Activated naive CD4-positive, alpha-beta T cell treated with anti-CD3 and anti-CD28 coated beads, Interleukin-2, amount 10 ng/mL, durations not matched to agents 7 days and 5 days (primary cell): ENCODE measurements around the gene CASZ1.

ENCODE experiments used
- CTCF ChIA-PET: fragments of 350-600 bp; sonication (Branson Sonifier 250); formaldehyde crosslinking; loops from one replicate; lab custom pipeline; 2021; ENCODE audit warnings: antibody characterized with exemption; lab: Charles Lee
- DNase-seq: peaks from one replicate; pipeline ENCODE4 v3.0.0-alpha.2; 2020
- H3K27ac Mint-ChIP-seq: one replicate; pipeline ENCODE4 v1.8.0; 2021; ENCODE audit warnings: mild to moderate bottlenecking, moderate library complexity, mixed read lengths
- H3K27me3 Mint-ChIP-seq: one replicate; pipeline ENCODE4 v1.8.0; 2021; ENCODE audit warnings: mild to moderate bottlenecking, mixed read lengths
- H3K36me3 Mint-ChIP-seq: one replicate; pipeline ENCODE4 v1.8.0; 2021; ENCODE audit warnings: mixed read lengths
- H3K4me1 Mint-ChIP-seq: one replicate; pipeline ENCODE4 v1.8.0; 2021; ENCODE audit warnings: mixed read lengths
- H3K4me3 Mint-ChIP-seq: one replicate; pipeline ENCODE4 v1.8.0; 2021; ENCODE audit warnings: mild to moderate bottlenecking, moderate library complexity, mixed read lengths
- H3K9me3 Mint-ChIP-seq: one replicate; pipeline ENCODE4 v1.8.0; 2021; ENCODE audit warnings: mixed read lengths

The CASZ1 gene

DNA sequence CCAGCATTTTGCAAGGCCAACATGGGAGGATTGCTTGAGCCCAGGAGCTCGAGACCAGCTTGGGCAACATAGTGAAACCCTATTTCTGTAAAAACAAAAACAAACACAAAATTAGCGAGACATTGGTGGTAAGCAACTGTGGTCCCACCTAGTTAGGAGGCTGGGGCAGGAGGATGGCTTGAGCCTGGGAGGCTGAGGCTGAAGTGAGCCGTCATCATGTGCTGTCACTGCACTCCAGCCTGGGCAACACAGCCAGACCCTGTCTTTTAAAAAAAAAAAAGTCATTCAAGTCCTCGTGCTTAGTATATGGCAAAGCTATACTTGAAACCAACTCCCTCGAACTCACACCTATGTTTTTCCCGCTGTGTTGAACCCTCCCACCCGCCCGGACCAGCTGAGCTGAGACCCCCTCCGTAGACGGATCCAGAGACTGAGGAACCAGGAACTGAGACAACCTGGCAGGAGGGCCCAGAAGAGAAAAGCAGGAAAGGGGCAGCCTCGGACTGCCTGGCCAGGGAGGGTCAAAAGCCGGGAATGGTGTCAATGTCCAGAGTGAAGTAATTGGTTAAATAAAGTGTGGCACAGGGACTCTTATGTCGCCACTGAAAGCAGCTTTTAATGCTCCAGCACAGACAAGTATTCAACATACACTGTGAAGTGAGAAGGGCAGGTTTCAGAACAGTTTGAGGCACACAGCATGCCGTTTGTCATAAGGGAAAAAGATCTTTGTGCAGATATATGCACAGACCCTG lies 32.8 kb upstream of the CASZ1 start:
- no peak overlapping the region for H3K4me3 Mint-ChIP-seq
- H3K27me3 Mint-ChIP-seq: peaks cover 67% of the 10 kb centered on the region
- H3K9me3 Mint-ChIP-seq: no peaks in the 10 kb centered on the region
- no peaks in the 10 kb centered on the region for H3K4me1 Mint-ChIP-seq
- H3K27ac Mint-ChIP-seq: no peak overlapping the region
- CTCF ChIA-PET: no interaction called here
- no peaks in the 10 kb centered on the region for H3K36me3 Mint-ChIP-seq
- no peak for DNase-seq

DNA sequence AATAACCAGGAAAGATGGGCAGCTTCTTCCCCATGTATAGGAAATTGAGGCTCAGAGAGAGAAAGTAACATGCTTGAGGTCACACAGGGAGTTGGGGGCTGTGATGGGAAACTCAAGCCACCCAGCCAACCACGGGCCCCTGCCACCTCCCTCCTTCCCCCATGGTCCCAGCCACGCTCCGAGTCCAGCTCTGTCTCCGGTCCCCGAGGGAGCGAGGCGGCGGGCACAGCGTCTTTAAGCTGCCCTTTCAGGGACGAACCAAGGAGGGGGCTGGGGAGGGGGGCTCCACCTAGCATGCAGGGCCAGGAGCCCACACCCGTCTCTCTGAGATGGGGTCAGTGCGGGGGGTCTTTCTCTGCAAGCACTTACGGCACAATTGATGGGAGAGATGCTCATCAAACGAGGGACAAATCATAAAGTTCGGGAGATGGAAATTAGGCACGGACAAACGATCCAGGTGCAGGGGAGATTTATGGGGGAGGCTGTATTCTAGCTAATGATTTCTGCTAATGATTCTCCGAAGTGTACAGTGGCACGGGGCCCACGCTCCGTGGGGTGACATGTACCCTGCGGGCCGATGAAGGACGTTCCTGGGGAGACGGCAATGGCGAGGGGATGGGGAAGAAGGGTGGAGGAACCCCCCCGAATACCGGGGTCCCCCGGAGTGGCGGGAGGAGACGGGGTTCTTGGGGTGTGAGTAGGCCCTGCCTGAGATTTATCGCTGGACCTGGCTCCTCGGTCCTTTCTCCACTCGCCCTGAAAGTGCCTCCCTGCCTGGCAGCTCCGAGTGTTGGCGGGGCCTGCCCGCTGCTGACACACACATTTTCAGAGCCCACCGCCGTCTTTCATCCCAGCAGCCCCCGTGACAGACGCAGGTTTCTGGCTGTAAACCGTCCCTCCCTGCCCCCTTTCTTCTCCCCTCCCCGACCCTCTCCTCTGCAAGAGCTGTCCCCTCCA lies 31.2 kb upstream of the CASZ1 start:
- H3K27me3 Mint-ChIP-seq: peaks cover 59% of the 10 kb centered on the region
- no peaks in the 10 kb centered on the region for H3K36me3 Mint-ChIP-seq
- CTCF ChIA-PET: no interaction called here
- H3K9me3 Mint-ChIP-seq: no peaks in the 10 kb centered on the region
- H3K27ac Mint-ChIP-seq: no peak overlapping the region
- H3K4me1 Mint-ChIP-seq: no peaks in the 10 kb centered on the region
- DNase-seq: no peak
- H3K4me3 Mint-ChIP-seq: no peak overlapping the region

DNA sequence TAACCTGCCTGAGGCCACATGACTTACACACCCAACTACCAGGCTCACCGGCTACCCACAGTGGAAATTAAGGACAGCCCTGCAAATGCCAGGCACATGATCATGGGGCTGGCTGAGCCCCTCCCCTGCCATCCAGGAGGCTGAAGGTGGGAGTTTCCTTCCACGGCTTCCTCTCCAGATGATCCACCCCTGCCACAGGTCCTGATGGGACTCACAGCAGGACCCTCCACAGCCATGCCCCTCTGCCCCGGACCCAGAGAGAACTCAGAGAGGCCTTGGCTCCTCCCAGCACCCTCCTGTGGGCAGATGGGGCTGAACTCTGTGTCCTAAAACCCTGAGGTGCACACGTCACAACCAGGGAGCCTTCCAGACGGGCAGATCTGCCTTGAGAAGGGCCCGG lies 29.1 kb upstream of the CASZ1 start:
- H3K27ac Mint-ChIP-seq: no peak overlapping the region
- no peaks in the 10 kb centered on the region for H3K4me1 Mint-ChIP-seq
- no peak overlapping the region for H3K4me3 Mint-ChIP-seq
- DNase-seq: no peak
- no peaks in the 10 kb centered on the region for H3K9me3 Mint-ChIP-seq
- H3K27me3 Mint-ChIP-seq: peaks cover 43% of the 10 kb centered on the region
- no peaks in the 10 kb centered on the region for H3K36me3 Mint-ChIP-seq
- CTCF ChIA-PET: no interaction called here

DNA sequence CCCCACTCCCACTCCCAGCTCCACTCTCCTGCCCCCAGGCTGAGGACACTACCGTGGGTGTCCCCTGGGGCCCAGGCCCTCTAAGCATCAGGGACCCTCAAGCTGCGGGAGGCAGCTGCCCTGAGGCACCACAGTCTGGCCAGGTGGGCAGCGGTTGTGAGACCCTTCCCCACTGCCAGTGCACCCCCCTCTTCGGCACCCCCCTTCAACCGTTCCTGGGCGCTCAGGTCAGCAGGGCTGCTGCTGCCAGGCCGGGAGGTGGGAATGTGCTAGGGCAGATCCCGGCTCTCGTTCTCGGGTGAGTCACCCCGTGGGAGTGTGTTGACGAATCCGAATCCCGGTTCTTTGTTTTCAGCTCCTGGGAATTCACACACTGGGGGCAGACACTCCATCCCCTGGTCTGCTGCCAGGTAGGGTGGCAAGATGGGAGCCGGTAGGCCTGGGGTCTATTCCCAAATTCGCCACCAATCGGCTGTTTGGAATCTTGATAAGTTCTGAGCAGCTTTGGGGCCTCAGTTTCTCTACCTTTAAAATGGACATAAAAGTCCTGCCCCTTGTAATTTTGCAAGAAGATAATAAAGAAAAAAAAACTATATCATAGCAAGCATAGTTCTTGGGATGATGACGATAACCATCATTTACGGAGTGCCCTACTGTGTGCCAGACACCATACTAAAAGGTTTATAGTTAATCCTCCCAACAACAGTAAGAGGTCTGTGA lies 28.5 kb upstream of the CASZ1 start:
- H3K27ac Mint-ChIP-seq: no peak overlapping the region
- no peak overlapping the region for H3K4me3 Mint-ChIP-seq
- no peaks in the 10 kb centered on the region for H3K36me3 Mint-ChIP-seq
- DNase-seq: no peak
- peaks cover 41% of the 10 kb centered on the region for H3K27me3 Mint-ChIP-seq
- CTCF ChIA-PET: no interaction called here
- no peaks in the 10 kb centered on the region for H3K4me1 Mint-ChIP-seq
- no peaks in the 10 kb centered on the region for H3K9me3 Mint-ChIP-seq

DNA sequence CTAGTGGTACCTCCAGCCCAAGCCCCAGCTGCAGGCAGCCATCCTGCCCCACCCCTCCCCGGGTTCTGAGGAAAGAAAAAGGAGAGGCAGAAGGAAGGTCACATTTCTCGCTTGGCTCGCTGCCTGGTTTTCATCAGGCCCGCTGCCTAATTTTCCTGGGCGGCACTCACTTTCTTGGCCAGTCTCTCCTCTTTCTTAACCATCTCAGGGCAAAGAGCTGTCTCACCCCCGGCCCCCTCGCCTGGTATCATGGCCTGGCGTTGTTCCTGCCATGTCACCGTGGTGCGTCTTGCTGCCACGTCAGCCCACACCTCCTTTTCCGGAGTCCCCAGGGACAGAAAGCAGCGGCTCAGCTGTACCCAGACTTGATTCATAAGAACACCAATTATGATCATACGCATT lies 26.6 kb upstream of the CASZ1 start:
- CTCF ChIA-PET: no interaction called here
- no peaks in the 10 kb centered on the region for H3K9me3 Mint-ChIP-seq
- no peak for DNase-seq
- H3K4me1 Mint-ChIP-seq: no peaks in the 10 kb centered on the region
- H3K4me3 Mint-ChIP-seq: no peak overlapping the region
- no peak overlapping the region for H3K27ac Mint-ChIP-seq
- peaks cover 24% of the 10 kb centered on the region for H3K27me3 Mint-ChIP-seq
- no peaks in the 10 kb centered on the region for H3K36me3 Mint-ChIP-seq

- Mint-ChIP-seq H3K27ac (no peak overlapping the region), H3K36me3 (no peaks in the 10 kb centered on the region), H3K27me3 (peaks cover 22% of the 10 kb centered on the region), H3K4me1 (no peaks in the 10 kb centered on the region), H3K4me3 (no peak overlapping the region), H3K9me3 (no peaks in the 10 kb centered on the region)
- DNase-seq: no peak
- CTCF ChIA-PET: no interaction called here
Observed at GRCh38 chr1:10821388-10821787, 24.9 kb upstream of the CASZ1 start.

GRCh38 chr1:10820422-10820821 lies 24.0 kb upstream of the CASZ1 start:
- no peaks in the 10 kb centered on the region for H3K36me3 Mint-ChIP-seq

DNA sequence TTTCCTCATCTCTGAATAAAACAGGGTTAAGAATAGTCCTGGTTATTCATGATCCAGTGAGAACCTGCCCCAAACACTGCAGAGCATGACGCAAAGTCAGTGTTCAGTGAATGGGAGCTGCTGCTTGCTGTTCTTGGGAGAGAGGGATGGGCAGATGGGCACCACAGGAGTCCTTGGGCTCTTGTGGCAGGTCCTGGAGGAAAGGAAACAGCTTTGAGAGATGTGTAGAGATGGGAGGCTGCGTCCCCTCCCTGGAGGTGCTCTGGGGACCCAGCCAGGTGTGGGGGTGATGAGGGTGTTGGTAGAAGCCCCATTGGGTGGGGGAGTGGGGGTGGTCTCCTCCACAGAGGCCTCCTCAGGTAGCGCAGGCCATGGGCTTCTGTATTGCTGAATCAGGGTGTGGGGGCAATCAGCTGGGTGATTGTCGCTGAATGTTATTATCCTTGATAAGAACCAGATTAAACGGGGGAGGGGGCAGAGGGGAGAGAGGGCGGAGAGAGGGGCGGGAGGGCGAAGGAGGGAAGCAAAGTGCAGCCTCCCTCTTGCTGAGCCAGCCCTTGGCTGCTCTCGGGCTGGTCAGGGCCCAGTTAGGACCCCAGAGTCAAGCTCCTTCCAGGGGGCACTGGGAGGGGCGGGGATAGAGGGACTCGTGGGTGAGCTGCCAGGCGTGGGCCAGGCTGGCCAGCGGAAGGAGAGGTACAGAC lies 22.9 kb upstream of the CASZ1 start:
- no peak overlapping the region for H3K4me3 Mint-ChIP-seq
- no peaks in the 10 kb centered on the region for H3K36me3 Mint-ChIP-seq
- H3K27me3 Mint-ChIP-seq: peaks cover 19% of the 10 kb centered on the region
- no peaks in the 10 kb centered on the region for H3K9me3 Mint-ChIP-seq
- no peaks in the 10 kb centered on the region for H3K4me1 Mint-ChIP-seq
- no peak for DNase-seq
- no peak overlapping the region for H3K27ac Mint-ChIP-seq
- CTCF ChIA-PET: no interaction called here

More at GRCh38 chr1:10820422-10820821, 24.0 kb upstream of the CASZ1 start:
- DNase-seq: no peak
- CTCF ChIA-PET: no interaction called here
- H3K27me3 Mint-ChIP-seq: peaks cover 19% of the 10 kb centered on the region
- H3K4me1 Mint-ChIP-seq: no peaks in the 10 kb centered on the region
- H3K4me3 Mint-ChIP-seq: no peak overlapping the region
- H3K9me3 Mint-ChIP-seq: no peaks in the 10 kb centered on the region
- H3K27ac Mint-ChIP-seq: no peak overlapping the region

DNA sequence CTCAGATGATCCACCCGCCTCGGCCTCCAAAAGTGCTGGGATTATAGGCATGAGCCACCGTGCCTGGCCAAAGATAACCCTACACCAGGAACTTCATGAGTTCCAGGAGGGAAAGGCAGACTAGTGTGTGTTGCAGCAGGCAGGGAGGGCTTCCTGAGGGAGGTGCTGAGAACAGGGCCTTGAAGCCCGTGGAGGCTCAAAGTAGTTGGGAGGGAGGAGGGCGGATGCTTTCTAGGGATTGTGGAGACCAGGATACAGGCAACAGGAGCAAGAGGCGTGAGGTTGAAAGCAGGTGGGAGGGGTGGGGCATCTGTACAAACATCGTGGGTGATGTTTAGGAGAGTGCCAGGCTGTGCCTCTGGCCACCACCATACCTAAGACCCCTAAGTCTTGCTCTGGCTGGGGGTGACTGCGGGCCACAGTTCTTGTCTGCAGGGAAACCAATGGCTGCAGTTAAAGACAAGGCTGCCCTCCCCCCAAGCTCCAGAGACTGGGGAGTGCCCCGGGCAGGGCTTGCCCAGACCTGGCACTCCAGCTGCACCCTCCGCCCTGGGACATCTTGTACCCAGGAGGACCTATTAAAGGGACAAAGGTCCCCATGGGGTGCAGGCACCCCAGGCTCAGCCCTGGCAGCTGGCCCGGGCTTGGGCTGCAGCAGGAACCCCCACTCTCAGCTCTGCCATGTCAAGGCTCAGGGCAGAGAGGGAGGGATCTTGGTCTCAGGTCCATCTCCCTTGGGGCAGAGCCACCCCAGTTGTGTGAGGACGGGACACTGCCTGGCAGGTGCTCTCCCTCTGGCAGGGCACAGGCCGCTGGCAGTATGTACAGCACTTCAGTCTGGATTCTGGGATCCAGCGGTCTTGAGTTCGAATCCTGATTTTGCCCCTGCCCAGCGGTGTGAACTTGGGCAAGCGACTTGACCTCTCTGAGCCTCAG lies 22.1 kb upstream of the CASZ1 start:
- H3K9me3 Mint-ChIP-seq: no peaks in the 10 kb centered on the region
- H3K27me3 Mint-ChIP-seq: peaks cover 24% of the 10 kb centered on the region
- no peaks in the 10 kb centered on the region for H3K4me1 Mint-ChIP-seq
- DNase-seq: no peak
- CTCF ChIA-PET: no interaction called here
- H3K36me3 Mint-ChIP-seq: no peaks in the 10 kb centered on the region
- no peak overlapping the region for H3K4me3 Mint-ChIP-seq
- H3K27ac Mint-ChIP-seq: no peak overlapping the region

DNA sequence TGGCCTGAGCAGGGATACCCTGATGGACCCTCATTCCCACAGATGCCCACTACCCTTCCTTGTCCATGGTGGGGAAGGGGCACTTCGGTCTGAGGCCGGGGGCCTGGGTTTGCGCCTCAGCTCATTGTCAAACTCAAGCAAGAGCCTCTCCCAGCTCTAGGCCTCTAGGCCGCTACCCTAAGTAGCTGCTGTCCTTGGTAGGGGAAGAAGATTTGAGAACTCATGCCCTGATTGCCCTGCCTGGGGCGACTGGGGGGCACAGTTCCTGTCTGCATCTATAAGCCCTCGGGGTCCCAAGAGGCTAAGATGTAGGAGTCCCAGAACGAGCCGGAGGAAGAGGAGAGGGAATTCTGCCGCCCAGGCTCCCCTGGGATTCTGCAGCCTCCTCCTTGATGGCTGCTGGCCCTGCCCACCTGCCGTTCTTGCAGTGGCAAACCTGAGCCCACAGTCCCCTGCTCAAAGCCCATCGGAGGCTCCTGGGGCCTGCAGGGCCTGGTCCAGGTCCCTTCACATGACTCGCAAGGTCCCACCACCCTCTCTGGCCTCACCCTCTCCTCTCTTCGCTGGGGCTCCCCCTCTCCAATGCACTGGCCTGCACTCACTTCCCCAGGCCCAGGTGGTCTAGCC lies 20.4 kb upstream of the CASZ1 start:
- Mint-ChIP-seq H3K4me3 (no peak overlapping the region), H3K27ac (no peak overlapping the region), H3K4me1 (no peaks in the 10 kb centered on the region), H3K9me3 (no peaks in the 10 kb centered on the region), H3K36me3 (no peaks in the 10 kb centered on the region), H3K27me3 (peaks cover 16% of the 10 kb centered on the region)
- CTCF ChIA-PET: no interaction called here
- no peak for DNase-seq

DNA sequence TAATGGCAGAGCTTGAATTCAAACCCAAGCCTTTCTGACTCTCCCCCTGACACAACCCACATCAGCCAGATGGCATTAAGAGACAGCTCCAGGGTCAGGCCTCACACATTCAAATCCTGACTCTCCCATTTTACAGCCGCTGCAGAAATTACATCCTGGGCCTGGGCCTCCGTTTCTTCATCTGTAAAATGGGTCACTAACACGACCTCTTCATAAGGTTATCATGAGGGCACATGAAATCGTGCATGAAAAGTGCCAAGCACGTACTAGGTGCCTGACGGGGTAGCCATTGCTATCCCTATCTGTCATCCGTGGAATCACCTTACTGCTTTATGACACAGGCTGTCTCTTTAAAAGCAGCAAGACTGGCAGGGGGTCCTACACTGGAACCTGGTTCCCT lies 19.8 kb upstream of the CASZ1 start:
- H3K4me3 Mint-ChIP-seq: no peak overlapping the region
- no peak overlapping the region for H3K27ac Mint-ChIP-seq
- DNase-seq: no peak
- H3K36me3 Mint-ChIP-seq: no peaks in the 10 kb centered on the region
- CTCF ChIA-PET: no interaction called here
- no peaks in the 10 kb centered on the region for H3K9me3 Mint-ChIP-seq
- H3K4me1 Mint-ChIP-seq: no peaks in the 10 kb centered on the region
- H3K27me3 Mint-ChIP-seq: peaks cover 16% of the 10 kb centered on the region

DNA sequence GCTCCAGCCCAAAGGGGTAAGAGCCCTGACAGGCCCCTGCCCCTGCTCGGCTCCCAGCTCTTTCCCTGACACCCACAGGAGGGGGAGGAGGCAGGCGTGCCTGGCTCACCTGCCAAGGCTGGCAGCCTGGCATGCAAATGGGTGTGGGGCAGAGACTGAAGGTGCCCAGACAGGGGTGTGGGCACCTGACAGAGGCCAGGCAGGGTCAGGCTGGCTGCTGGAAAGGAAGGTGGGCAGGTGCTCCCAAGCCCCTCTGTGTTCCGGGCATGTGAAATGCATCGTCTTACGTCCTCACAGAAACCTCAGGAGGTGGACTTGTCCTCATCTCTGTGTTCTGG lies 19.4 kb upstream of the CASZ1 start:
- peaks cover 19% of the 10 kb centered on the region for H3K27me3 Mint-ChIP-seq

More for the DNA sequence above, 19.4 kb upstream of the CASZ1 start:
- no peak for DNase-seq
- no peaks in the 10 kb centered on the region for H3K36me3 Mint-ChIP-seq
- no peaks in the 10 kb centered on the region for H3K4me1 Mint-ChIP-seq
- H3K4me3 Mint-ChIP-seq: no peak overlapping the region
- CTCF ChIA-PET: no interaction called here
- no peaks in the 10 kb centered on the region for H3K9me3 Mint-ChIP-seq
- no peak overlapping the region for H3K27ac Mint-ChIP-seq
